Measurements from ENCODE around the gene FAM3D. TPM values are rescaled to one million over a fixed set of nuclear protein-coding genes. Genes with fewer than 3 reads are reported as not detected.

The FAM3D gene
- total RNA-seq, 1 donor from 2014 or later = not detected

DNA sequence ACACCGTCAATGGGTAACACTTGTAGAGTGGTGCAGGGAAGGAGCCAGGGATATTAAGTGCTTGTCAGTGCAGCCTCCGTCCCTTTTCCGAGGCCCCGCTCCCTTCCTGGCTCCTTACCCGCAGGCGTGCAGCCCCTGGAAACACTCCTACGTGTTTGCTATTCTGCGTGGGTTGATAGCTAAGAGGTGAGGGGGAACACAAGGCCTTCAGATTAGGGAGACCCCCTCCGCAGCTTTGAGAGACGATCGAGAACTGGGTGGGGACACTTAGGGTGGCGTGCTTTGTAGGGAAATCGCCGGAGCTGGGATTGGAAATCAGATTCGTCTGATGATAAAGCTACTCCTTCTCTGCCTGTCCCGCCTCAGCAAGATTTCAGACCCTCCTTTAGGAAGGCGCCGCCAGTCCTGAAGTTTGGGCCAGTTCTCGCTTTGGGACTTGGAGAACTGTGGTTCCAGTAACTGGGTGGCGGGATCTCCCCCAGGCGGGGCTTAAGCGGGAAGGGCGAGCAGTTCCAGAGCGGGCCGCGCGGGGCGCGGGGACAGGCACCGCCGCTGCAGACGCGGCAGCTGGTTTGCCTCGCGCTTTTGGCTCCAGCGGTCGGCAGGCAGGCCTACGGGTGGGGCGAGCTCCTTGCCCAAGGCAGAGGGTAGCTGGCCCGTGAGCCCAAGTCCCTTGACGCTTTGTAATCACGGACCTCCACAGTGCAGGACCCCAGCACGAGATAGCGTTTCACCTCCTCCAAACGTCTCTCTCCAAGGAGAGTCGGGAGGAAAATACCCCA lies 81.4 kb downstream of the FAM3D start:
- intact Hi-C loops (cut with DNase I) = loop anchor here (1.0 kb wide), 1 partner anchor 44 kb away; no protein-coding TSS in a partner anchor
- ATAC-seq (peak; percentile 96), DNase-seq (ENCODE audit: missing footprints) (peak; percentile 93)

- no peak for ATAC-seq
- no peak for DNase-seq (ENCODE audit: missing footprints)
- intact Hi-C loops (cut with DNase I) = loop anchor here (1.0 kb wide), 1 partner anchor 45 kb away; no protein-coding TSS in a partner anchor
Measured at GRCh38 chr3:58584690-58585004, 81.9 kb downstream of the FAM3D start.

Other genes starting within 250 kb of the FAM3D start
- gene PDHB, start 232.9 kb downstream of the FAM3D start, total RNA-seq = 206 TPM
- gene KCTD6, start 174.7 kb downstream of the FAM3D start, total RNA-seq = 11.3 TPM
- gene ACOX2, start 129.6 kb downstream of the FAM3D start, total RNA-seq = 33.4 TPM
- gene FAM107A, start 89.4 kb downstream of the FAM3D start, total RNA-seq = 82.9 TPM

Measured in Right ventricle myocardium inferior (tissue), 1 donor.